Measurements from ENCODE around the gene GASK1B.

The GASK1B gene

DNA sequence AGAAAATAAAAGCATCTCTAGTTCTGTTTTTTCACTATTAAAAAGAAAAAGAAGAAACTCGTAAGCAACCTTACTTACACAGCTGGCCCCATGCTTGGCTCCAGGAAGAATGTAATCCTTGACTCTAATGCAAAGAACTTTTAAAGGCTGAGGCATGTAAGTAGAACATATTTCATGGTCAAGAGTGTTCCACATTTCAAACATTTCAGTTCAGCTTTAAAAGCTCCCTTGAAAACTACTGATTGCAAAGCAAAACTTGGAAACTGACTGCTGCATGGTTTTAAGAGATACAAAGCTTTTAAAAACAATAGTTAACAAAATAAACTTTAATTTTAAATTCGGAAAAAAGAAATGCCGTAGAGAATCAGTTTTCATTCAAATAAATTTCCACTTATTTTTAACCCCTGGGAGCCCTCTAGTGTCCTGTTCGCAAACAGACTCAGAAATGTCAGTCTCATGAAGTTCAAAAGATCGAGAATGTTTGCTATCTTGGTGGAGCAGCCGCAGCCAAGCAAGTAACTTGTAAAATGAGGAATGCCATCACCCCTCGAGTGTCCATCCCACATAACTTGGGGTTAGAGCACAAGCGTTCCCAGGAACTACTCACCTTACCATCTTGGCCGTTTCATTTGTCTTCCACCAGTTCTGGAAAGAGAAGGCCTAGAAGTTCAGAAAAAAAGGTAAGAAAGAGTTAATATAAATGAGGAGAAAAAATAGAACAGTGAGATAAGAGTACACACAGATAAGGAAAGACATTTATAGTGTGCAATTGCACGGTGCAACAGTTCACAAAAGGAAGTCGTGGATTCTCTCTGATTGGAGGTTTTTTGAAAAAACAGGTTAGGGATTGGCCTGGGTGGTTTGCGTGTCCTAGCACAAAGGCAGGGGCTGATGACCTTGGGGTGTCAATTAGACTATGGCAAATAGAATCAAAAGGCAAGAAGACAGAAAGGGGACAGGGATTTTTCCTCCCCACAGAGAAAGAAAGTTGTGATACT lies at the start of gene GASK1B:
TSS of gene GASK1B (minus strand) at position 765 of the 998 bp plus-strand sequence. CDS start 1,650 bp downstream, outside the sequence.
- in situ Hi-C loops (cut with MboI; ENCODE audit: low sequenced_read_pairs): no loop called here

DNA sequence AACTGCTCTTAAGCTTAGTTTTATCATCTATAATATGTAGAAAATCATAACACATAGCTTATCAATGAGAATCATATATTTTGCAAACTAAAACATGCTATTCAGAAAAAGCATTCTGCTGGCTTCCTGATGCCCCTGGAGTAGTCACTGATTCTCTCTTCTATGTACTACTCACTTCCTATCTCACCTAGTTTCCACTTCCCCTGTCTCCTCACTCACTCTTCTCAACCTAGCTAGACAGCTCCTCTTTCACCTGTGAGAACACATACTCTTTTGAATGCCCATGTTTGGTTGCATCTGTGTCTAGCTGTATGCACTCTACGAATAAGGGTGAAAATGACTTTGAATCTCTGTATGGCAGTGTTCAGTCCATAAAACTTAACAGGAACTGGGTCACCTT lies 46.8 kb upstream of the GASK1B start:
- in situ Hi-C loops (cut with MboI; ENCODE audit: low sequenced_read_pairs): no loop called here

GRCh38 chr4:158217763-158218162 lies 44.9 kb upstream of the GASK1B start:
- in situ Hi-C loops (cut with MboI; ENCODE audit: low sequenced_read_pairs): no loop called here

- in situ Hi-C loops (cut with MboI; ENCODE audit: low sequenced_read_pairs): no loop called here
These were observed 42.0 kb upstream of the GASK1B start for GRCh38 chr4:158214856-158215255.

DNA sequence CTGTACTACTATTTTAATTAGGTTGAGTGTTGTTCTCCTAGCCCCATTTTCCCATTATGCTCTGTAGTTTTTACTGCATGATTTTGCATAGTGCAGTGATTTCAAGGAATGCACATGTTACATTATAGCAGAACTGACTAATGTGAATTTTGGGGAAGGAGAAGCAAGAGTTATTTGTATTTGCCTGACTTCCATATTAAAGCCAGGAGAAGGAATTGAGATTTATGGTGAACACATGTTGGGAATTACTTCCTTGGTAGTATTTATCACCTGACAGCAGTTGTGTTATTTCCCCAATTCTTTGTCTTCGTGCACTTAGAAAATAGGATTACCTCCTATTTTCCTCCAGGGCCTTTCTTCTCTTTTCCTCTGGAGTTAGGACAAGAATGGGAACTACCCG lies 40.6 kb upstream of the GASK1B start:
- in situ Hi-C loops (cut with MboI; ENCODE audit: low sequenced_read_pairs): no loop called here

DNA sequence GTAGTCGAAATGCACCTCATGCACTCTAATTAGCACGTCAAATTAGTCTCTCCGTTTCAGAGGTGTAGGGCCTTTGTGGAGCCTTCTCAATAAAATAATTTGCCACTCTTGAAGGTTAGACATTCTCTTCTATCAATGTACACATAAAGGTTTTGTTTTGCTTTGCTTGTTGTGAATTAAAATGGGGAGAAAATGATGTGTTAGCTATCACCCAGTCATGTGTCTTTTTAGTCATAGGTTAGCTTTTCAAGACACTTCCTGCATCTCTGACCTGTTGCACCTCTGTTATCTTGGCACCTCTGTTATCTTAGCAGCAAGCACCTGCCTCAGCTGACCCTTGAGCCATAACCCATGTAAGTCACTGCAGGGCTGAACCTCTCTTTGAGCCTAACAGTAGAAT lies 38.4 kb upstream of the GASK1B start:
- in situ Hi-C loops (cut with MboI; ENCODE audit: low sequenced_read_pairs): no loop called here

GRCh38 chr4:158209825-158210807 lies 37.3 kb upstream of the GASK1B start, which contains the start of gene TMEM144:
TMEM144 (plus strand) TSS chr4:158210486; CDS start chr4:158212668, 2,182 bp downstream.
- in situ Hi-C loops (cut with MboI; ENCODE audit: low sequenced_read_pairs): no loop called here

DNA sequence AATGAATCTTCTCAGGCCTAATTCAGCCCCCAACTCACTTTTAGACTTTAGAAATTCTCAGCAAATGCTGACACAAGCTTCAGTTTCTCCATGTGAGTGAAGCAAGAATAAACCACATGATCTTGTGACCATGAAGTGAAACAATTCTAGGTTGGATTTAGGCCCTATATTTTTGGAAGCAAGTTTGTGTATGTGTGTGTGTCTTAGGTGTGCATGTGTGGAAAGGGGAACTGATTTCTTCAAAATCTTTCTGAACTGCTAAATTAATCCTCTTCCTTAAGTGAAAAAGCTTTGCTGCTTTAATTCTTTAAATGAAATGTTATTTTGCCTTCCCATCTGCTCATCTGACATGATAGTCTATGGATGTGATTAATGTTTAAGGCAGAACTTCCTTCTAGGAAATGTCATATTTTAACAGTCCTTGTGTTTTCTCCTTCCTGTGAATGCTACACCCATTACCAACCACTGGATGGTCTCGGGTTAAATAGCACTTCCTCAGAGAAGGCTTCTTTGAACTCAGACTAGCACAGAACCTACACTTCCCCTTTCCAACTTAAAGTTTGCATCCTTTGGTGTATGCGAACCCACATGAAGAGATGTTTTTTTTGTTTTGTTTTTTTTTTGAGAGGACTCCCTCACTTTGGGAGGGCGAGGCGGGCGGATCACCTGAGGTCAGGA lies 36.3 kb upstream of the GASK1B start:
- in situ Hi-C loops (cut with MboI; ENCODE audit: low sequenced_read_pairs): no loop called here

DNA sequence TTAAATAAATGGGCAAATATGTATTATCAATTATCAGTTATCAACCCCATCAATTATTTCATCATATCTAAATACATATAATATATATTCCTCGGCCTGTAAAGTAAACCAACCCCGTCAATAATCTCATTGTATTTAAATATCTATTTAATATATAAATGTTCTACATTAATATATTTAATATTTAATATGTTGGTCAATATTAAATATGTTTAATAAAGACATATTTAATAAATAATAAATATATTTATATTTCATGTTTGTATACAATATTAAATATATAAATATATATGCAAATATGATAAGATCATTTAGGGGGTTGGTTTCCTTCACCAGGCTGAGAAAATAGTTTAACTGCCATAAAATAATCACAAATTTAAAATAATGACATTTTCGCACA lies 31.1 kb upstream of the GASK1B start:
- in situ Hi-C loops (cut with MboI; ENCODE audit: low sequenced_read_pairs): no loop called here

- in situ Hi-C loops (cut with MboI; ENCODE audit: low sequenced_read_pairs): no loop called here
These were observed 30.6 kb upstream of the GASK1B start for GRCh38 chr4:158203436-158203835.

DNA sequence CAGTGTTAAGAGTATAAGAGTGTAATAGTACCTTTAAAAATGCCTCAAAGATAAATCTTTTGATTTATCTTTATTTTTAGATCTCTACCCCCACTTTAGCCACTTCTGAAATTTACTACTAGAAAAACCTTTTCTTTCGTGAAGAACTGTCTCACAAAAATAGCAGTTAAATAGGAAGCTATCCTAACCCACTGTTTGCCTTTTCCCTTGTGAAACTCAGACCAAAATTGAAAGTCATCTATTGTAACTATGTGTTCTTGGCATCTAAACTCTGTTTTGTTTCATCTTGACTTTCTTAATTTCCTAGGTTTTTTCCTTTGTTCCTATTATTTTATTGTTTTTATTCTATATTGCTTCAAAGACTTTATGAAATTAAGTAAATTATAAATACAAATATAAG lies 29.7 kb upstream of the GASK1B start:
- in situ Hi-C loops (cut with MboI; ENCODE audit: low sequenced_read_pairs): no loop called here

GRCh38 chr4:158201876-158202275 lies 29.1 kb upstream of the GASK1B start:
- in situ Hi-C loops (cut with MboI; ENCODE audit: low sequenced_read_pairs): no loop called here

GRCh38 chr4:158201322-158201721 lies 28.5 kb upstream of the GASK1B start:
- in situ Hi-C loops (cut with MboI; ENCODE audit: low sequenced_read_pairs): no loop called here

DNA sequence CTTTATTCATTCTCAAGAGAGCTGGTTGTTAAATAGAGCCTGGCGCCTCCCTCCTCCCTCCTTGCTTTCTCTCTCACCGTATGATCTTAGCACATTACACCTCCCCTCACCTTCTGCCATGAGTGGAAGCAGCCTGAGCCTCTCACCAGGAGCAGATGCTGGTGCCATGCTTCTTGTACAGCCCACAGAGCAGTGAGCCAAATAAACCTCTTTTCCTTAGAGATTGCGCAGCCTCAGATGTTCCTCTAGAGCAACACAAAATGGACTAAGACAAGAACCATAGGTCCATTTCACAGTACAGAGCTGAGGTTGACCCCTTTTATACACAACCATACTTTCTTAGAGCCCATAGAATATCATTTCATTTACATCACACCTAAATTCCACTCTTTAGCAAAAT lies 27.4 kb upstream of the GASK1B start:
- in situ Hi-C loops (cut with MboI; ENCODE audit: low sequenced_read_pairs): no loop called here

GRCh38 chr4:158197194-158197776 lies 24.5 kb upstream of the GASK1B start:
- in situ Hi-C loops (cut with MboI; ENCODE audit: low sequenced_read_pairs): no loop called here

DNA sequence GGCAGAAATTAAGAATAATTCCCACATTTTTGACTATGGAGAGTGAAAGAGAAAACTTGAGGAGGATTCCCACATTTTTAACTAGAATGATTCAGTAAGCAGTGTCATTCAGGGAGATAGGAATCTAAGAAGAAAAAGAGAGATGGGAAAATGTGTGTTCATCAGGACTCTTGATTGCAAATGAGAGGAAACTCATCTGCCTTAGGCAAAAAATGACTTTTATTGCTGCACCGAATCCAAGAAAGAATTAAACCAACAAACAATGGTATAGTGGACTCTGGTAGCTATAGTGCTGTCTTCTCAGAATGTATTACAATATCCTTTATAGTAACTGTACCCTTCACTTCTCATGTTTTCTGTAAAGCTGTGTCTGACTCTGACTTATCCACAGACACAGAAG lies 22.5 kb upstream of the GASK1B start:
- in situ Hi-C loops (cut with MboI; ENCODE audit: low sequenced_read_pairs): no loop called here

DNA sequence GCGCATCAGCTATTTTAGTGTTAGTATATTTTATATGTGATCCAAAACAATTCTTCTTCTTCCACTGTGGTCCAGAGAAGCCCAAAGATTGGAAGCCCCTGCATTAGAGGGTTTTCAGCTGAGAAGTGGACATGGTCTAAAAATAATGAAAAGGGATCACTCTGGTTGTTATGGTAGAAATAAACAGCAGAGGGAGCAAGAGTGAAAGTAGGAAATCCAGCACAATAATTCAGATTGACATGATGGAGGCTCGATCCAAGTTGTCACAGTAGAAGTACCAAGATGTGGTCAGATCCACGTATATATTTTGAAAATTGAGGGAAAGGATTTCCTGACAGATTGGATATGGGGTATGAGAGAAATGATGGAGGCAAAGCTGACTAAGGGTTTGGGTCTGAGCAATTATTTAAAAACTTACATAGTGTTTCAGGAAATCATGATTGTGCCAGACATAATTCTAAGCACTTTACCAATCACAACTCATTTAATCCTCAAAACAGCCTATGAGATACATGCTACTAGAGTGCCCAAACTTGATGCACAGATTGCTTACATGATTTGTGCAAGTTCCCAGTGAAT lies 20.4 kb upstream of the GASK1B start:
- in situ Hi-C loops (cut with MboI; ENCODE audit: low sequenced_read_pairs): no loop called here

- in situ Hi-C loops (cut with MboI; ENCODE audit: low sequenced_read_pairs): no loop called here
These were observed 19.8 kb upstream of the GASK1B start for GRCh38 chr4:158192439-158193158.

- in situ Hi-C loops (cut with MboI; ENCODE audit: low sequenced_read_pairs): no loop called here
These were observed 17.9 kb upstream of the GASK1B start for GRCh38 chr4:158190718-158191117.
